HG03457 (cell line): ENCODE data around the gene DDX31.

Experiments used
- ATAC-seq: cut with Tn5 transposase; IDR thresholded peaks from one replicate; pipeline ENCODE4 v1.9.1; 2021; ENCODE audit warnings: moderate number of reproducible peaks; ENCODE audit not compliant: unreplicated experiment

The DDX31 gene

DNA sequence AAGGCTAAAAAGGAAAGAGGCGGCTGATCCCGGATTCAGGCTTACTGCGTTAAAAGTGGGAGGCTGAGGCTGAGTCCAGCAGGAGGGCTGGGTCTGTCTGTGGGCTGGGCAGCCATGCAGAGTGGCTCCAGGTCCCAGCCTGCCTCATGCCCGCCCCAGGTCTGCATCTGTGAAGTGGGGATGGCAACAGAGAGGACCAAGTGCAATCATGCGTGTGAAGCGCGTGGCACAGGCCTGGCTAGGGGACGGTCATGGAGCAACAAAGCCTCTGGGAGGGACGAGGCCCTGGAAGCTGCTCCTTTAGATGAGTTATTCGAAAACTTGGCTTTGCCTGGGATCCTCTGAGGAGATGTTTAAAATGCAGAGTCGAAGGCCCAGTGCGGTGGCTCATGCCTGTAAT lies 117.7 kb downstream of the DDX31 start:
- no peak for ATAC-seq

DNA sequence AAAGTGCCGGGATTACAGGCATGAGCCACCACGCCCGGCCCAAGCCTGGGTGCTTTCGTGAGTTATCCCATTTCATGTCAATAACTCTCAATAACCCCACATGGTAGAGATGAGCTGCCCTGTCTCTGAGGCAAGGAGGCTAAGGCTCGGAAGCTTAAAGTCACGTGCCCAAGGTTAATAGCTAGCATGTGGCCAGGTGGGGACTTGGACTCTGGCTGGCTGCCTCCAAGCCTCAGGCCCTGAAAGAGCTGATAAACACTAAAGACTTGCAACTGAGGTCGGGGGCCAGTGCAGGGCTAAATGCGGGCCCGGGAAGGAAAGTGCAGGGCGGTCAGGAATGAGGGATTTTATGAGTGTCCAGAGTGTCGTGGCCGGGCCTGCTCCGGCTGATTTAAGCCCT lies 118.2 kb downstream of the DDX31 start:
- ATAC-seq: no peak

DNA sequence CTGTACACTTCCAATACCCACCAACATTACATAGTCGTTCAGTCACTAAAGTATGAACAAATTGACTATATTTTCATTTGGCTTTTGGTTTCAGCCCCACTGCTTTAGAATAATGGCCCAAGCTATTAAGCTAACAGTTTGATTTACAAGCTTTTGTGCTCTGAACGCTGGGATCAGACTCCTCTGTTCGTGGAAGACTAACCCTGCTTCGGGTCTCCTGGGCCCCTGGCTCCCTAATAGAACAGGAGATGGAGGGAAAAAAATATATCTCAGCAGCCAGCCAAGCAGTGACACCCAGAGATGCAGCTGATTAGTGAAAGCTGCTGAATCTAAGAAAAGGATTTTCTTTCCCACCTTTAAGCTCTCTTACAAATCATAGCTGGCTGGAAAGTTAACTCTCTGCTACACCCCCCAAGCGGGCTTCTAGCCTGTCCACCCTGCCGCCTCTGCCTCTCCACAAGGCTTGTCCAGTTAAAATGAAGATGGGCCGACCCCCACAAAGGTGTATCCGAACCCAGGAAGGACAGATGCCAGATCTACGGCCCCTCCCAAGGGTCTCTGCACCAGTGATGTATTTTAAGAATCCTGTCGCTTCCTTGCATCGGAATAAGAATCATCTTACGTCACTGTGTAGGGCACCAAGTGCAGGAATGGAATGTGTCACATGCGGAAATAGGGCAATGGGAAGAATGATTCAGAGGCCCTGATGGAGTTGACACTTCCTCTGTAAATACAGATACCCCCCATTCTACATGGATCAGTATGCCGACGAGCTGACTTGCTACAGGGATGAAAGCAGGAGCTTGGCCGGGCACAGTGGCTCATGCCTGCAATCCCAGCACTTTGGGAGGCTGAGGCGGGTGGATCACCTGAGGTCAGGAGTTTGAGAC lies 120.8 kb downstream of the DDX31 start:
- ATAC-seq: no peak

DNA sequence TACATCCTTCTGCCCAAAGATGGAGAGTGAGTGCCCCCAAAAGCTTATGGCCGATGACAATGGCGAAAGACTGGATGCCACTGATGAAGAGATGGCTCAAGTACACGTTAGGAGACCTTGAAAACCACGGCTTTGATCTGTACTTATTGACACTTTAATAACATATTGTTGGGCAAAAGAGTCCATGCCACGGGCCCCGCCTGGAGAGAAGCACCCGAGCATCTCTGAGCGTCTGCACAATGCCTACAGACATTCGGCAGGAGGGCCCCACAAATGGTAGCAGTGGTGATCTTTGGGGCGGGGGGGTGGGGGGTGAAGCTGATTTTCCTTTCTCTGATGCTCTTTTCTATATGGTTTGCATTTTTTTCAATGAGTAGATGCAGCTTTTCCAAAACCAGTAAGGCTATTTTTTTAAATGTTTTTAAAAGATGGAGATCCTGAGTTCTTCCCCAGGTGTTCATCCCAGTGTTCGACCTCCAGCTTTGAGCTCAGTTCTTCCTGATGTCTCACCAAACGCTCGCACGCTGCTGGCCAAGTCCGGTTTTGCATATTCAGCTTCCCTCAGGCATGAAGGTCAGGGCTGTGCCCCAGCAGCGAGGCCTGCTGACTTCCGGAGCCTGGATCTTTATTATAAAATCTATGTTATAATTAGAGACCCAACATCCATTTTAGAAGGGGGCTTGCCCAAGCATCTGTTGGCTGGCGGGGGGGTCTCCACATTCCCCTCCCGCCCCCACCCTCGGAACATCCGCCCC lies 121.6 kb downstream of the DDX31 start:
- no peak for ATAC-seq

DNA sequence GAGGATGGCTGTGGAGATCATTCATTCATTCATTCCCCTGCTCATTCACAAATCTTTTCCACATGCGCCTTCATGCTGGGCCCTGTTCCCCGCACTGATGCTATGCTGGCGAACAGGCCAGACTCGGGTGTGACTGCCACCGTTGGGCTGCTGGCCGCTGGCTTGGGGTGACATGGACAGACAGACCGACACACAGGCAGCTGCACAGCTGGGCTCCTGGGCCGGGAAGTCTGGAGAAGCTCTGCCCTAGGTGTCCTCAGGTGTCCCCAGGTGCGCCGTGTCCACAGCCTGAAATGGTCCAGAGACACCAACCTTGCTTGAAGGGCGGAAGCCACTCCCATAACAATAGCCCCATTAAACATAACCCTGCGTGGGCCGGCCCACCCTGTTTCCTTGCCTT lies 122.3 kb downstream of the DDX31 start:
- ATAC-seq: no peak

DNA sequence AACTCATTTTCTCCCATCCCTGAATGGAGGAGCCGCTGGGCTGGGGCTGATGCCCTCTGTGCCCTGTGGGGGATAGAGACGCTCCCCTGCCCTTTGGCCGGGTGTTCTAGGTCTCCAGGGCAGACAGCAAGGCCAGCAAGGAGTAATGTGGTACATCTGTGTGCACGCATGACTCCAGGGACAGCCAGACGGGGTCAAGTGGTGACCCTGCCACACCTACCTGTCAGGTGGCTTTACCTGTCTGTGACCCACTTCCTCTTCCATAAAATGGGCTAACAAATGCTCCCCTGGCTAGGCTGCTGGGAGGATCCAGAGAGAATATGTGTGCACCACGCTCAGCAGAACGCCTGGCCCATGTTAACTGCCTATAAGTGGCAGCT lies 122.7 kb downstream of the DDX31 start:
- ATAC-seq: no peak

DNA sequence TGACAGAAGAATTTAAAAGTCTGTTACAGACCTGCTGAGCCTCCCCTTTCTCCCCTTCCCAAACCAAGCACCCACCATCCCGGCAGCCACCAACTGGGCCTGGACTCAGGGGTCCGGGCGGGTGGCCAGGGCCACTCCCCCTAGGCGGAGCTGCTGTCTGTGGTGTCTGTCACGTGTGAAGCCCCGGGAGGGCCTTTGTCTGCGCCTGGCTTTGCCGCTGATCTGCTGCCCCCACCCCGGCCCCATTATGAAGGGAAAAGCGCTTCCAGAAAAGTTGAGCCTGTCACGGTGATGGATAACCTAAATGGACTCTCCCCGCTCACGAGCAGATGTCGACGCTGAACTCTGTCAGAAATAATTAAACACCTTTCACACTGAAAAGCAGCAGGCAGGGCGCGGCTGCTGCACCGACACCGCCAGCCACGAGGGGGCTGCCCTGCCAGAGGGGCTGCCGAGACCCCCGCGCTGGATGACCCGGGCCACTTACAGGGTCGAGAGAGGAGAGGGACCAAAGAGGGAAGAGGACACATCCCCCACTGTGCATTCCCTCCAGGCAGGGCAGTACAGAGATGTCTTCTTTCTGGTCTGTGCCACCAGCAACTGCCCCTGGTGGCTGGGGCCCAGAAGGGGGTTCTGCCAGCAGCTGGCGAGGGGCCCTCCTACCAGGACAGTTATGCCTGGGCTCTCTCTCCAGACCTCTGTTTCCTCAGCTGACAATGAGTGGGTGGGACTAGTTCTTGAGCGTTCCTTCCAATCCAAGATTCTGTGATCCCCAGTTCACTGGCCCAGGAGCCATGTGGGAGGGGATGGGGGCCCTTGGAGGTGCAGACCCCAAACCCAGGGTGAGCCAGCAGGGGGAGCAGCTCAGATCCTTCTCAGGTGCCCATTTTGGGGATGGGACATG lies 123.4 kb downstream of the DDX31 start:
- no peak for ATAC-seq

DNA sequence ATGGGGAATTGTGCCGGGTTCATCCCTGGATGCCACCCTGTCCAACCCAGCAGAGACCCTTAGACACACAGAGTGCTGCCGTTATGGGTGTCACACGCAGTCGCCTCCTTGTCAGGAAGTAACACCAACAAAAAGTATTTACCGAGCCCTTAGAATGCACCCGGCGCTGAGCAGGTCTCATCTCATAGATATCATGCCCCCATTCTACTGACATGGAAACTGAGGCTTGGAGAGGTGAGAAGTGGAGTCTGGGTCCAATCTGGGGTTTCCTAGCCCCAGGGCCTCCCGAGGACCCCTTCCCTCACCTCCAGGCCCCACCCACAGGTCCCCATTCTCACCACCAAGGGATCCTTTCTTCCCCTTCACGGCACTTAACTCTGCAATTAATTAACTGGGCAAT lies 124.2 kb downstream of the DDX31 start:
- no peak for ATAC-seq

DNA sequence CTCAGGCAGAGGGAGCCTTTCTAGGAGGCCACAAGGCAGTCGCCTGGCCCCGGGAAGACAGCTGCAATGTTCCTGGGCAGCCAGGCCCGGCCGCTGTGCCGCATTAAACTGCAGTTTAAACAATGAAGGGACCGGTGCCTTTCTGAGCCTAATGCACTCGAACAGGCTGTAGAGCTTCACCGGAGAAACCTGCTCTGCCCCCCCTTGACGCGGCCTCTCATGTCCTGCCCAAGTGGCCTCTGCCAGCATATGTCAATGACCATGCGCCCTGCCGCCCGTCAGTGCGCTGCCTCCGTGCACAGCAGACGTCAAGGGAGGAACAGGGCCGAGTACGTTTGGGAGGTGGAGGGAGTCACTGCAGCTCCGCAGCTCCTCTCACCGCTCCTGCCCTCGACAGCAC lies 125.8 kb downstream of the DDX31 start:
- ATAC-seq: no peak

DNA sequence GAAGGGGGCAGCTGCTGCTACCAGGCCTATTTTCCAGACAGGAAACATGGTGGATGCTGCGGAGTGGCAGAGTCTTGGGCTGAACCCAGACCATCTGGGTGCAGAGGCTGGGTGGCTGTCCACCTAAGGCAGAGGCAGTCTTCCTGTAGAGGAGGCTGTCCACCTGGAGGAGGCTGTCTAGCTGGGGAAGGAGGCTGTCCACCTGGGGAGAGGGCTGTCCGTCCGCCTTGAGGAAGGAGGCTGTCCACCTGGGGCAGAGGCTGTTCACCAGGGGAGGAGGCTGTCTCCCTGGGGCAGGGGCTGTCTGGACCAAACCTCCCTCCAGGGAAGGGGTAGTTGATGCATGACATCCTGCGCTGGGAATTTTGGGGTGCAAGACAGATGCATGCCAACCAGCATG lies 126.5 kb downstream of the DDX31 start:
- ATAC-seq: no peak
